ENCODE measurements around the gene BLVRA. TPM values are rescaled to one million over a fixed set of nuclear protein-coding genes. Genes with fewer than 3 reads are reported as not detected.

The BLVRA gene
- total RNA-seq, 1 experiment from 2014 or later: 27.8 TPM

GRCh38 chr7:43855176-43855575 is 96.7 kb downstream of the BLVRA start:
- H3K4me1 ChIP-seq (replicated peaks): no peaks in the 10 kb centered on the region; the same call in 1 of the 2 replicates
- no peaks in the 10 kb centered on the region for H3K9me3 ChIP-seq (replicated peaks)
- H3K27me3 ChIP-seq (replicated peaks): no peaks in the 10 kb centered on the region
- no peak for DNase-seq (ENCODE audit: low read depth in 1 of 2, low spot score in 2 of 2)
- H3K27ac ChIP-seq: no peak overlapping the region
- H3K36me3 ChIP-seq: no peaks in the 10 kb centered on the region
- no peak overlapping the region for H3K4me3 ChIP-seq

GRCh38 chr7:43856316-43856715 is 97.8 kb downstream of the BLVRA start:
- Histone ChIP-seq H3K36me3 (no peaks in the 10 kb centered on the region), H3K27ac (no peak overlapping the region), H3K4me3 (no peak overlapping the region), H3K9me3 (replicated peaks) (no peaks in the 10 kb centered on the region), H3K4me1 (replicated peaks) (no peaks in the 10 kb centered on the region), H3K27me3 (replicated peaks) (no peaks in the 10 kb centered on the region)
- DNase-seq (ENCODE audit: low read depth in 1 of 2, low spot score in 2 of 2): no peak

Other genes with a start within 250 kb of the BLVRA start
- 47.0 and 49.5 TPM in 2 replicates for gene STK17A, start 175.6 kb upstream of the BLVRA start, total RNA-seq (2014; rRNA removed; shearing (Covaris generic))
- gene COA1, start 29.2 kb upstream of the BLVRA start, total RNA-seq (2014; rRNA removed; shearing (Covaris generic)): 51.4 and 85.4 TPM in 2 replicates
- gene MRPS24, start 110.8 kb downstream of the BLVRA start, total RNA-seq (2014; rRNA removed; shearing (Covaris generic)): 146 and 224 TPM in 2 replicates
- 20.4 and 25.4 TPM in 2 replicates for gene URGCP, start 147.9 kb downstream of the BLVRA start, total RNA-seq (2014; rRNA removed; shearing (Covaris generic))
- gene UBE2D4, start 167.8 kb downstream of the BLVRA start, total RNA-seq (2014; rRNA removed; shearing (Covaris generic)): 12.1 and 13.0 TPM in 2 replicates
- gene SPDYE1, start 239.2 kb downstream of the BLVRA start, total RNA-seq (2014; rRNA removed; shearing (Covaris generic)): not detected in 2 replicates